SK-N-SH (cell line): ENCODE measurements around the gene NARS2.

Experiments used
- CTCF ChIP-seq: fragments of 200-600 bp; sonication (generic); IDR thresholded peaks from 2 replicates; pipeline ENCODE4 v1.6.1; 2017; ENCODE audit warnings: antibody characterized with exemption, mild to moderate bottlenecking, moderate library complexity
- EZH2phosphoT487 ChIP-seq: fragments of 200-600 bp; sonication (generic); IDR thresholded peaks from 2 replicates; pipeline ENCODE4 v1.6.1; 2017; ENCODE audit warnings: low read depth, mixed run types, mild to moderate bottlenecking, antibody characterized with exemption, moderate library complexity, borderline replicate concordance
- MAX ChIP-seq: IDR thresholded peaks from 2 replicates; pipeline ENCODE4 v1.4.0; 2012; ENCODE audit warnings: low read depth
- RAD21 ChIP-seq: IDR thresholded peaks from 2 replicates; pipeline ENCODE4 v1.6.1; 2012; ENCODE audit warnings: mild to moderate bottlenecking, low read length
- RXRA ChIP-seq: IDR thresholded peaks from 2 replicates; pipeline ENCODE4 v1.4.0; 2012; ENCODE audit warnings: low read depth, mild to moderate bottlenecking, borderline replicate concordance
- SMC3 ChIP-seq: IDR thresholded peaks from 2 replicates; pipeline ENCODE4 v1.6.1; 2012; ENCODE audit warnings: low read depth, low read length, improper control_type of control experiment
- TAF1 ChIP-seq: IDR thresholded peaks from 2 replicates; pipeline ENCODE4 v1.6.1; 2012; ENCODE audit warnings: low read depth, mild to moderate bottlenecking, low read length, moderate library complexity, borderline replicate concordance

GRCh38 chr11:78419327-78419726, 155.3 kb downstream of the NARS2 start:
- no peak for TF ChIP-seq TAF1
- no peak for TF ChIP-seq CTCF
- TF ChIP-seq EZH2phosphoT487 = no peak
- TF ChIP-seq RXRA = no peak
- no peak for TF ChIP-seq SMC3
- TF ChIP-seq MAX = no peak
- no peak; the same call in 1 of the 2 replicates for TF ChIP-seq RAD21
